MCF 10A (cell line): ENCODE results near the gene FBXW12. TPM values are rescaled to one million over a fixed set of nuclear protein-coding genes. Genes with fewer than 3 reads are reported as not detected.

Source experiments
- BruUV-seq: library from RNA; stranded (reverse); fragments of 400-500 nt; replicated peaks from 2 replicates; lab custom pipeline; 2021; lab: Mats Ljungman, UMichigan
- CTCF ChIA-PET: fragments of 300-600 bp; sonication (Branson Sonifier 250); formaldehyde crosslinking; extraction: SDS; loops from one replicate; lab custom pipeline; 2021; ENCODE audit warnings: antibody characterized with exemption, inconsistent platforms; lab: Yijun Ruan, JAX
- POLR2A ChIA-PET: fragments of 300-600, 350-650 bp; sonication (Branson Sonifier 250); formaldehyde crosslinking; extraction: SDS; loops from one replicate; lab custom pipeline; 2020; ENCODE audit warnings: antibody characterized with exemption, inconsistent platforms; lab: Yijun Ruan, JAX
- DNase-seq: peaks from one replicate; pipeline ENCODE4 v3.0.0-alpha.2; 2018; ENCODE audit not compliant: unreplicated experiment
- H3K27ac Mint-ChIP-seq: one replicate; pipeline ENCODE4 v1.8.0; 2022; ENCODE audit warnings: mild to moderate bottlenecking, low read depth, mixed read lengths; ENCODE audit not compliant: unreplicated experiment
- H3K27me3 Mint-ChIP-seq: one replicate; pipeline ENCODE4 v1.8.0; 2022; ENCODE audit warnings: mixed read lengths; ENCODE audit not compliant: insufficient read depth, unreplicated experiment
- H3K36me3 Mint-ChIP-seq: one replicate; pipeline ENCODE4 v1.8.0; 2022; ENCODE audit warnings: mild to moderate bottlenecking, moderate library complexity, mixed read lengths; ENCODE audit not compliant: insufficient read depth, unreplicated experiment
- H3K4me1 Mint-ChIP-seq: one replicate; pipeline ENCODE4 v1.8.0; 2022; ENCODE audit warnings: mixed read lengths; ENCODE audit not compliant: insufficient read depth, unreplicated experiment
- H3K4me3 Mint-ChIP-seq: one replicate; pipeline ENCODE4 v1.8.0; 2022; ENCODE audit warnings: mild to moderate bottlenecking, moderate library complexity, mixed read lengths; ENCODE audit not compliant: unreplicated experiment
- H3K9me3 Mint-ChIP-seq: one replicate; pipeline ENCODE4 v1.8.0; 2022; ENCODE audit warnings: mixed read lengths; ENCODE audit not compliant: unreplicated experiment
- CTCF ChIP-seq: fragments of 200-600 bp; IDR thresholded peaks from one replicate; pipeline ENCODE4 v1.8.0; 2022; ENCODE audit warnings: antibody characterized with exemption, mild to moderate bottlenecking; ENCODE audit not compliant: unreplicated experiment
- intact Hi-C: fragments of 100-400 bp; cut with micrococcal nuclease; formaldehyde crosslinking; loops from 2 replicates; pipeline ENCODE4 v1.14.1; 2022
- total RNA-seq: library from RNA; stranded (reverse); gene quantifications from 2 replicates; pipeline ENCODE4 v1.2.3, GENCODE V29; 2022

FBXW12 gene
- total RNA-seq, 1 experiment from 2014 or later = not detected

GRCh38 chr3:48370333-48370713 is 1.7 kb upstream of the FBXW12 start:
- intact Hi-C loops = no loop called here

GRCh38 chr3:48372377-48372770 is 355 bp downstream of the FBXW12 start:
- CTCF ChIA-PET = no interaction called here
- BruUV-seq = no TSS peak
- no peak for TF ChIP-seq CTCF
- Mint-ChIP-seq H3K4me3 (no peak overlapping the region), H3K4me1 (no peaks in the 10 kb centered on the region), H3K9me3 (no peaks in the 10 kb centered on the region), H3K27ac (no peak overlapping the region), H3K36me3 (no peaks in the 10 kb centered on the region), H3K27me3 (peaks cover 3% of the 10 kb centered on the region)
- DNase-seq = no peak
- intact Hi-C loops = no loop called here
- POLR2A ChIA-PET = no interaction called here

More at GRCh38 chr3:48370333-48370713, 1.7 kb upstream of the FBXW12 start:
- no peaks in the 10 kb centered on the region for H3K9me3 Mint-ChIP-seq
- H3K4me1 Mint-ChIP-seq = no peaks in the 10 kb centered on the region
- H3K36me3 Mint-ChIP-seq = no peaks in the 10 kb centered on the region
- no peaks in the 10 kb centered on the region for H3K27me3 Mint-ChIP-seq
- no peak overlapping the region for H3K27ac Mint-ChIP-seq
- TF ChIP-seq CTCF = no peak
- H3K4me3 Mint-ChIP-seq = no peak overlapping the region
- no peak for DNase-seq
- ChIA-PET CTCF (no interaction called here), POLR2A (no interaction called here)
- no TSS peak for BruUV-seq

- H3K27me3 Mint-ChIP-seq = peaks cover 9% of the 10 kb centered on the region
- intact Hi-C loops = no loop called here
- TF ChIP-seq CTCF = no peak
- no peak for DNase-seq
- ChIA-PET CTCF (no interaction called here), POLR2A (no interaction called here)
- H3K4me1 Mint-ChIP-seq = no peaks in the 10 kb centered on the region
- H3K9me3 Mint-ChIP-seq = no peaks in the 10 kb centered on the region
- no peaks in the 10 kb centered on the region for H3K36me3 Mint-ChIP-seq
- H3K4me3 Mint-ChIP-seq = no peak overlapping the region
- BruUV-seq = no TSS peak
- no peak overlapping the region for H3K27ac Mint-ChIP-seq
Measured at GRCh38 chr3:48372862-48373435, 930 bp downstream of the FBXW12 start.

GRCh38 chr3:48387634-48388033 is 15.6 kb downstream of the FBXW12 start:
- TF ChIP-seq CTCF = no peak
- ChIA-PET POLR2A (interaction anchor here (1.3 to 1.7 kb wide), 3 partner anchors 12 to 49 kb away, joined by 3 to 7 read pairs (median 7); no protein-coding TSS in a partner anchor), CTCF (interaction anchor here (0.7 to 2.8 kb wide), 2 partner anchors 48 to 86 kb away, joined by 3 to 20 read pairs; no protein-coding TSS in a partner anchor)
- H3K36me3 Mint-ChIP-seq = no peaks in the 10 kb centered on the region
- intact Hi-C loops = no loop called here
- H3K27ac Mint-ChIP-seq = no peak overlapping the region
- peaks cover 37% of the 10 kb centered on the region for H3K27me3 Mint-ChIP-seq
- no TSS peak for BruUV-seq
- no peak for DNase-seq
- no peak overlapping the region for H3K4me3 Mint-ChIP-seq
- H3K4me1 Mint-ChIP-seq = no peaks in the 10 kb centered on the region
- peaks cover 7% of the 10 kb centered on the region for H3K9me3 Mint-ChIP-seq
